OCI-LY1 (cell line): ENCODE data around the gene SLC8A1.

Experiments
- EZH2 ChIP-seq: fragments of 200-600 bp; sonication (generic), shearing (Covaris generic); IDR thresholded peaks from 2 replicates; pipeline ENCODE4 v1.8.0; 2017; ENCODE audit warnings: borderline replicate concordance, mixed run types, mild to moderate bottlenecking, antibody characterized with exemption, low read length, moderate library complexity, mixed read lengths
- TF ChIP-seq, protein P1 (sequence below): fragments of 200-600 bp; sonication (generic), shearing (Covaris generic); IDR thresholded peaks from 2 replicates; pipeline ENCODE4 v1.5.1; 2017; ENCODE audit warnings: mild to moderate bottlenecking, antibody characterized with exemption, low read length, moderate library complexity, mixed read lengths

DNA sequence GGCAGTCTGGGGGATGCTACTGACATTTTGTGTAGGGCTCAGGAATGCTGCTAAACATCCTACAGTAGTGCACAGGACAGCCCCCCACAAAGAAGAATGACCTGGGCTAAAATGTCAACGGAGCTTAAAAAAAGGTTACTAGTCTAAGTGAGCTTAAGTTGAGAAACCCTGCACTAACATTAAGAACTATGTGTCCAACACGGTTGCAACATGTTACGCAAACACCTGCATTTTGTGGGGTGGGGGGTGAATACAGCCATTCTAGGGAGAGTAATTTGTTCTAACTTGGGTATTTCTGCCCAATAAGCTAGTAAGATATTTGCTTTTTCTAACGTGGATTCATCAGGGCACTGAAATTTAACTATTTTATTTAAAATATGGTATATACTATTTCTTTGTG lies 57.9 kb downstream of the SLC8A1 start:
- TF ChIP-seq, protein P1, sequence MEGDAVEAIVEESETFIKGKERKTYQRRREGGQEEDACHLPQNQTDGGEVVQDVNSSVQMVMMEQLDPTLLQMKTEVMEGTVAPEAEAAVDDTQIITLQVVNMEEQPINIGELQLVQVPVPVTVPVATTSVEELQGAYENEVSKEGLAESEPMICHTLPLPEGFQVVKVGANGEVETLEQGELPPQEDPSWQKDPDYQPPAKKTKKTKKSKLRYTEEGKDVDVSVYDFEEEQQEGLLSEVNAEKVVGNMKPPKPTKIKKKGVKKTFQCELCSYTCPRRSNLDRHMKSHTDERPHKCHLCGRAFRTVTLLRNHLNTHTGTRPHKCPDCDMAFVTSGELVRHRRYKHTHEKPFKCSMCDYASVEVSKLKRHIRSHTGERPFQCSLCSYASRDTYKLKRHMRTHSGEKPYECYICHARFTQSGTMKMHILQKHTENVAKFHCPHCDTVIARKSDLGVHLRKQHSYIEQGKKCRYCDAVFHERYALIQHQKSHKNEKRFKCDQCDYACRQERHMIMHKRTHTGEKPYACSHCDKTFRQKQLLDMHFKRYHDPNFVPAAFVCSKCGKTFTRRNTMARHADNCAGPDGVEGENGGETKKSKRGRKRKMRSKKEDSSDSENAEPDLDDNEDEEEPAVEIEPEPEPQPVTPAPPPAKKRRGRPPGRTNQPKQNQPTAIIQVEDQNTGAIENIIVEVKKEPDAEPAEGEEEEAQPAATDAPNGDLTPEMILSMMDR, result no peak
- TF ChIP-seq EZH2, result no peak
